ENCODE results near the gene GPR108. TPM values are rescaled to one million over a fixed set of nuclear protein-coding genes. Genes with fewer than 3 reads are reported as not detected.
"Not testable (repeated sequence)": the region's sequence is repeated elsewhere in the genome, so short reads cannot be mapped to it uniquely, and the experiment has no call there.

Gene GPR108
- total RNA-seq, 1 donor from 2014 or later: 65.9 TPM

DNA sequence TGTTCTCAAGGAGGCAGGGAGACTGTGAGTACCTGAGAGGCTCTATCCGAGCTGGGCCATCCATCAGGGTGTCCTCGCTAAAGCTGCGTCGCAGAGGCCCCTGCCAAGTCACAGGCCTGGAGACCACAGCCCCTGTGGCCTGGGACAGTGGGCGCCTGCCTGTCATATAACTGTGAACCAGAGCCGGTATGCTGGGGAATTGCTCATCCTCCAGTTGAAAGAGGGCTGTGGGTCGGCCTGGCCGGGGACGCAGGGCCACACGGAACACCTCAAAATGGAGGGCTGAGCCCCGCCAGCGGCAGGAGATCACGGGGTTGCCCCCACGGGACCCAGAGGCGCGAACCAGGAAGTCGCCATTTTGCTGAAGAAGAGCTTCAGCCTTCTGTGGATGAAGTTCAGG lies 23.2 kb upstream of the GPR108 start:
- ATAC-seq: no peak

DNA sequence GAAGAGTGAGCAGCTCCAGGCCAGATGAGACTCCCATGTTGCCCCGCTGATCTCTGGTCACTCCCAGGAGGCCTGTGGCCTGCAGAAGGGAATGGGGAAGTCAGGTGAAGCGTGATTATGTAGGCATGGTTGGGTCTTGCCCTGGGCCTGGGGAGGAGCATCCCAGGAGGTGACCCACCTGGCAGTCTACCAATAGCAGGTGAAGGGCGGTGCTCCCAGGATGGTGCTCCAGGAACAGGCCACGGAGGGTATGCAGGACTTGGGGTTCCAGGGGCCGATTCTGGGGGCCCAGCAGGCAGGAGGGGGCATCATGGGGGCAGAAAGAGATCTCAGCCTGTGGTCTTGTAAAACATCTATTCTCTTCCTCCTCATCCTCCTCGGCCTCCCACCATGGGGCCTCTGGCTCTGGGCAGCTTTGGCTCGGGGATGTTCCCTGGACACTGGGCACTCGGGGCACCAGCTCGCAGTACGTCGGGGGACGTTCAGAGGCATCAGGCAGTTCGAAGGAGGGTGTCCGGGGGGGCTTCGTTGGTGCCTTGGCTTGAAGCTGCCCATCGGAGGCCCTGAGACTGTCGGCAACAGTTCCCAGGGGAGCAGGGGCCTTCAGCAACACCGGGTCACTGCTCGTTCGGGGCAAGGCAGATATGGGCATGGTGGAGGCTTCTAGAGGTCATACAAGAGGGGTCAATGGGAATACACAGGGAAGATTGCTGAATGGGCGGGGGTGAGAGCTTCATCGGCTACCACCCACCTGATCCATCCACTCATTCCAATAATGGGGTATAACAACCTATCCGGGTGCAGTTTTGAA lies 17.5 kb upstream of the GPR108 start:
- no peak for ATAC-seq

DNA sequence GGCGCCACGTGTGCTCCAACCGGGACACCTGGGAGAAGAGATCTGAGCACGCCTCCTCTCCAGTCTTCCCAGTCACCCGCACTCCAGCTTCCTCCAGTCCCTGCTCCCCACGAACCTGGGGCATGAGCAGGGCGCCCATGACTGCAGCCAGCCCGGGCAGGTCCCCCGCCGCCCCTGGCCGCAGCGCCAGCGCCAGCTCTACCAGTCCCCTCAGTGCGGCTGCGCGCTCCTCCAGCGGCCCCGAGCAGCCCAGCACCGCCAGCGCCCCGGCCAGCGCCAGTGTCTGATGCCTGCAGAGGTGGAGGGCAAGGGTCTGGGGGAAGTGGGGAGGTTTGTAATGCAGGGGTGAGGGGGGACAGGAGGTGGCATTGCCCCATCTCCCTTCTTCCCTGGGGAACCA lies 16.8 kb upstream of the GPR108 start:
- no peak for ATAC-seq

DNA sequence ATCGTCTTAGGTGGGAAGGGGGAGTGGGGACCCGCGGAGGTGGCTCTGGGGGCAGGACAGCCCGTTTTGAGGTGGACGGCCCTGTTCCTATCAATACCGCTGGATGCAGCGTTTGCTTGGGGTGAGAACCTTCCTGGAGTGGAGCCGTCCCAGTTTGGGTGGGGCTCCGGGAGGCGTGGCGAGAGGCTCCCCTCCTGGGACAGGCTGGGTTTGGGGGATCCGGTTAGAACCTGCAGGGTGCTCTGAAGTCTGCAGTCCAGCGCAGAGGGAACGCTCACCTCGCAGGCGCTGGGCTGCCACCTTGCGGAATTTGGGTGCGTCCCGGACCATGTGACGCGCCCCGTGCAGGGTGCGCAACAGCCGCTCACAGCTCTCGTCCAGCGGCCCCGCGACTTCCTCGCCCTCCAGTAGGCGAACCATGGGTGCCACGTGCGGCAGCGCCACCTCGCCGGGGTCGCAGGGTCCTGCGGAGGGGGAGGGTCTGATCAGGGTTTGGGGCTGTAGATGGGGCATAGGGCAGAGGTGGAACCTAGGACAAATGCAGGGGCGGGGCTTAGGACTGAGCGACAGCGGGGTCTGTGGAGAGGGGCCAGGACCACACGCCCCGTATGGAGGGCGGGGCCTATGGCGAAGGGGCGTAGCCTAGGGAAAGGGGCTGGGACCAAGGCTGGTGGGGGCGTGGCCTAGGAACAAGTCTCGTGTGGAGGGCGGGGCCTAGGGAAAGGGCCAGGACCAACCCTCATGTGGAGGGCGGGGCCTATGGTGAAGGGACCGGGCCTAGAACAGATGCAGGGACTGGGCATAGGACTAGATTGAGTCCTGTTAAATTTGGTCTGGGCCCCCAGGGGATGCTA lies 16.0 kb upstream of the GPR108 start:
- peak; percentile 78 for ATAC-seq

DNA sequence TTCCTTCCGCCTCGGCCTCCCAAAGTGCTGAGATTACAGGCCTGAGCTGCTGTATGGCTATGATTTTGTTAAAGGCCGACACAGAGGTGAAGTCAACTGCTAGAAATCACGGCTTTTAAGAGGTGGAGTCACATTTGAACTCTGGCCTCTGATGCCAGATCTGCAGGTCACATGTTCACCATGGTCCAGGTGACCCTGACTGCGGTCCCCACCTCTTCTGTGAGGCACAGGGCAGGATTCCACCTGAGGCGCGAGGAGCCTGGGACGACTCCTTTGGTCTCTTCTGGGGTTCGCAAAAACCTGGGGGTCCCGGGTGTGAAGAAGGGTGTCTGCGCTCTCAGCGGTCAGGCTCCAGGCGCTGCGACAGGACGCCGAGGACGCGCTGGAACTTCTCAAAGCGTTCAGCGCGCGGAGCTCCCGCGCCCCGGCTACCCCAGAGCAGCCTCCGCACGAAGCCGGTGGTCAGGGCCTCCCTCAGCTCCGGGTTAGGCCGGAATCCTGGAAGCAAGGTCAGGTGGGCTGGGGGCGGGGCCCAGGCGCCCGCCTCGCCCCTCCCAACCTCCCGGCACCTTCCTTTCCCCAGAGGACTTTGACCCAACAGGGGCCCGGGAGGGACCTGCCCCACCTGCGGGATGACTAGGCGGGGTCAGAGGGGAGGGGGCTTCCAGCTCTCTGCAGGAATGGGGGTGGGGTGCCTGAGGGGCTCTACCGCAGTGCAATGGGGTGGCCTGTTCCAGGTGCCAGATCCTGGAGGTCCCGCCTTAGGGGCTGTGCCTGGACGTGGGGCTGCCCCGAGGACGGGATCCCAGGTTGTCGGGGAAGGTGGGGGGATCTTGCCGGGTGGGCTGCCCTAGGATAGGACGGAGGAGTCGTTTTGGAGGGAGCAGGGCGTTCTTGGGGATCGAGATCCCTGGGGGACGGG lies 15.1 kb upstream of the GPR108 start:
- ATAC-seq: peak; percentile 15

DNA sequence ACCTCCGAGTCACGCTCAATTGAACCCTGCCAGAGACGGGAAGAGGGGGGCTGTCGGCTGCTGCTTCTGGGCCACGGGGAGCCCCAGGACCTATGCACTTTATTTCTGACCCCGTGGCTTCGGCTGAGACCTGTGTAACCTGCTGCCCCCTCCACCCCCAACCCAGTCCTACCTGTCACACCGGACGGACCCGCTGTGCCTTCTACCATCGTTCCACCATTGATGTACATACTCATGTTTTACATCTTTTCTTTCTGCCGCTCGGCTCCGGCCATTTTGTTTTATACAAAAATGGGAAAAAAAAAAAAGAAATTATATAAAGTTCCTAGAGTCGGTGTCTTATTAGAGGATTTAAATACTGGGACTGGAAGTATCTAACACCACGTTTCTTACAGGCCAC lies 13.8 kb upstream of the GPR108 start:
- peak; percentile 31 for ATAC-seq

DNA sequence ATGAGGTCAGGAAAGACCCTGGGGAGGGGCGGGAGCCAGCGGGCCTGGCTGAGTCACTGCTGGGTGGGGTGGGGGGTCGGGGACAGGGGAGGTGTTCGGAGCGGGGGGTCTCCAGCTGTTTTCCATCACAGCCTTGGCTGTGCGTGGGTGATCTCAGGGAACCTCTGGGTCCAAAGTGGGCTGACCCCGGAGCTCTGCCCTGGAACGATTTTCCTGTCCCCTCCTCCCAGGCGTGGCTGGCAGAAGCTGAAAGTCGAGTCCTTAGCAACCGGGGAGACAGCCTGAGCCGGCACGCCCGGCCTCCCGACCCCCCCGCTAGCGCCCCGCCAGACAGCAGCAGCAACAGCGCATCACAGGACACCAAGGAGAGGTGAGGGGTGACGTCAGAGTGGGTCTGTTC lies 12.7 kb upstream of the GPR108 start:
- no peak for ATAC-seq

DNA sequence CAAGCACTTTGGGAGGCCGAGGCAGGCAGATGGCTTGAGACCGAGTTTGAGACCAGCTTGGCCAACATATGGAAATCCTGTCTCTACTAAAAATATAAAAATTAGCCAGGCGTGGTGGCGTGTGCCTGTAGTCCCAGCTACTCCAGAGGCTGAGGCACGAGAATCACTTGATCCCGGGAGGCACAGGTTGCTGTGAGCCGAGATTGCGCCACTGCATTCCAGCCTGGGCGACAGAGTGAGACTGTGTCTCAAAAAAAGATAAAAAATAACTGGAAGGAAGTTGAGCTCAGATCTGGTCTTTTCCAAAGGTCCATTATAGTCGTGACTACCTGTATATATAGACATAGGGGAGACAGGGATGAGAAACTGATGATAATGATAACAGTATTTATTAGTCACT lies 11.2 kb upstream of the GPR108 start:
- ATAC-seq: not testable (repeated sequence)

DNA sequence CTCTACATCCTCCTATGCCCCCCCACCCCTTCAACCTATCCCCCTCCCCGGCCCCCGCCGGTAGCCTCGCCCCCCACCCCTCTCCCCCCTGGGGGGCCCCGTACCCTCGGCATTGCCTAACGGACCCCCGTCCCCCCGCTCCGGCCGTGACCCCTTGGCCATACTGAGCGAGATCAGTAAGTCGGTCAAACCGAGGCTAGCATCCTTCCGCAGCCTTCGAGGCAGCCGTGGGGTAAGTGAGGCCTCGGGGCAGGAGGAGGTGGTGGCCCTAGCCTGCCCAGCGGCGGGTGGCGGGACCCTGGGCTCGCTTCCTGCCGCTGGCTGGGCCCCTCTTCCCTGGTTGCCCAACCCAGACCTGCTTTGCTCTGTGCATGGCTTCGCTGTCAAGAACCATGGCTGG lies 8.6 kb upstream of the GPR108 start:
- no peak for ATAC-seq

DNA sequence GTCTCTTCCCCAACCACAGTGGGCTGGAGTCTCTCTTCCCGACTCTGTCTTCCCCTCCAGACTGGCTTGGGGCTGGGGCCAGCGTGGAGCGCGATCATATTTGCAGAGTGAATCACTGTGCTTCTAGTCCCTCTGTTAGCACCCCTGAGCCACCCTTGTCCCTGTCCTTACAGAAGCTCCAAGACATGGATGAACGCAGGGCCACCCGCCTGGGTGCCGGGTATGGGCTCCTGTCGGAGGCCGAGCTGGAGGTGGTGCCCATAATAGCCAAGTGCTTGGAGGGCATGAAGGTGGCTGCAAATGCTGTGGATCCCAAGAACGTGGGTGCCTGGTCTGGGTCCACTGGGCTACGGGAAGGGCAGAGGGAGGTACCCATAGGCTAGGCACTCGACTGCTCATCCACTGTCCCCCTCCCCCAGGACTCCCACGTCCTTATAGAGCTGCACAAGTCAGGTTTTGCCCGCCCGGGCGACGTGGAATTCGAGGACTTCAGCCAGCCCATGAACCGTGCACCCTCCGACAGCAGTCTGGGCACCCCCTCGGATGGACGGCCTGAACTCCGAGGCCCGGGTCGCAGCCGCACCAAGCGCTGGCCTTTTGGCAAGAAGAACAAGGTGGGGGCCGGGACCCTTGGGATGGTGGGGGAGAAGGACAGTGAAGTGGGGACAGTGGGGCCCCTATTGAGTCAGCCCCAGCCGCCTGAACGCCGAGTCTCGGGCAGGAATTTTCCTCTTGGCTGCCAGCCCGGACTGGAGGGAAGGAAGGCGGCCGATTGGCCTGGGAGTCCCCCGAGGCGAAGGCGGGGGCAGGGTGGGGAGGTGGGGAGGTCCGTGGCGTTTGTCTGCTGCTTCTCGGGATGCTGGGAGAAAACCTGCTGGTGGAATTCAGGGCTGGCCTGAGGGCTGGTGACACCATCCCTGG lies 7.3 kb upstream of the GPR108 start:
- ATAC-seq: peak; percentile 64

DNA sequence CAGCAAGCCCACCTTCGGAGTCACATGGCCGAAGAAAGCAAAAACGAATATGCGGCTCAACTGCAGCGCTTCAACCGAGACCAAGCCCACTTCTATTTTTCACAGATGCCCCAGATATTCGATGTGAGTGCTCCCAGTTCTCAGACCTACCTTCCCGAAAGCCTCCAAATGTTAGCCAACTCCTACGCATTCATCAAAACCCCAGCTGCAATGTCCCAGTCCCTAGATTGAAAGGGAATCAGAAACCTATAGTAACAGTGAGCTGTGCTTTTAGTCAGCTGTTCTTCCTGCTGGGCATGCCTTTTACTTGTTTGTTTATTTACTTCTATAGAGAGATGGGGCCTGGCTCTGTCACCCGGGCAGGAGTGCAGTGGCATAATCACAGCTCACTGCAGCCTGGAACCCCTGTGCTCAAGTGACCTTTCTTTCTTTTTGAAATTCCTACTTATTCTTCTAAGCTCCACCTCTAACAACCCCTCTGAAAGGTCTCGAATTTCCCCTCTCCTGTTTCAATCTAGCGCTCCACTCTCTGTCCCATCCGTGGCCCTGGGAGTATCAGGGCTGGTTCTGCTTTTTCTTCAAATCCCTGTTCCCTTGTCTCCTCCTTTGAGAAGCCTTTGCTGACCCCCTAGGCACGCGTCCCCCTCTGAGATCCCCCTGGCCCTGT lies 6.5 kb upstream of the GPR108 start:
- no peak for ATAC-seq

DNA sequence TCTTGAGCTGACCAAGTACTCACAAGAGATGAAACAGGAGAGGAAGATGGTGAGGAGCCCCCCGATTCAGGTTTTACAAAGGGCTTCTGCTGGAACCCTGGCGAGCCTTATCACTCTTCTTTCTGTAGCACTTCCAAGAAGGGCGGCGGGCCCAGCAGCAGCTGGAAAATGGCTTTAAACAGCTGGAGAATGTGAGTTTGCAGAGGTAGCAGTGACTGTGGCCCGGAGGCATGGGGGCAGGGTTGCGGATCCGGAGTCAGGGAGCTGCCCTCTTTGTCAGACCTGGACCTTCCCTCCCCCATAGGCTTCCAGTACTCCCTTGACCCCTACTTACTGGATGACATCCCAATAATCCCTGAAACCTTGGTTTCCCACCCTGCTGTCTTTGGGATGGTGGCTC lies 5.7 kb upstream of the GPR108 start:
- ATAC-seq: no peak

DNA sequence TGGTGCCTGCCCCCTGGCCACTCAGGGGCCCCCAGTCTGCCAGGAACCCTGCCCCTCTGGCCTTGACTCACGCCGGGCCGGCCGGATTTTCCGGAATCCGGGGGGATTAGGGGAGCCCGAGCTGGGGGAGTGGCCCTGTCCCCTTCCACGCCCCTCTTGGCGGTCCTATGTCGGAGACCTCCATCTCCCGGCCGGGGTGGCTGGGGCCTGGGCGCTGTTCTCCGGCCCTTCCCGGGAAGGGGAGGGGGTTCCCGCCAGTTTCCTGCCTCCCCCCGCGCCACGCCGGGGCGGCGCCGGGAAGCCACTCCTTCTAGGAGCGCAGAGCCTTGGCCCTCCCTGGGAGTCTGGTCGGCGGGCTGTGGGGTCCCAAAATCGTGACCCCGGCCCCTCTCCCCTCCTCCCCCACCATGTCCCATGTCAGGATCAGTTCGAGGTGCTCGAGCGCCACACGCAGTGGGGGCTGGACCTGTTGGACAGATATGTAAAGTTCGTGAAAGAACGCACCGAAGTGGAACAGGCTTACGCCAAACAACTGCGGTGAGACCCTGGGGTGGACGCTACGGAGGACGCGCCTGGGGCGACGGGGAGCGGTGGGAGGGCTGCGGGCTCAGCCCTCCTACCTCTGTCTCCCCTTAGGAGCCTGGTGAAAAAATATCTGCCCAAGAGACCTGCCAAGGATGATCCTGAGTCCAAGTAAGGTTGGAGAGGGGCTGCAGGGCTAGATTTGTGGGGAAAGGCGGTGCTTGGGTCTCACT lies 3.4 kb upstream of the GPR108 start:
- peak; percentile 22 for ATAC-seq

DNA sequence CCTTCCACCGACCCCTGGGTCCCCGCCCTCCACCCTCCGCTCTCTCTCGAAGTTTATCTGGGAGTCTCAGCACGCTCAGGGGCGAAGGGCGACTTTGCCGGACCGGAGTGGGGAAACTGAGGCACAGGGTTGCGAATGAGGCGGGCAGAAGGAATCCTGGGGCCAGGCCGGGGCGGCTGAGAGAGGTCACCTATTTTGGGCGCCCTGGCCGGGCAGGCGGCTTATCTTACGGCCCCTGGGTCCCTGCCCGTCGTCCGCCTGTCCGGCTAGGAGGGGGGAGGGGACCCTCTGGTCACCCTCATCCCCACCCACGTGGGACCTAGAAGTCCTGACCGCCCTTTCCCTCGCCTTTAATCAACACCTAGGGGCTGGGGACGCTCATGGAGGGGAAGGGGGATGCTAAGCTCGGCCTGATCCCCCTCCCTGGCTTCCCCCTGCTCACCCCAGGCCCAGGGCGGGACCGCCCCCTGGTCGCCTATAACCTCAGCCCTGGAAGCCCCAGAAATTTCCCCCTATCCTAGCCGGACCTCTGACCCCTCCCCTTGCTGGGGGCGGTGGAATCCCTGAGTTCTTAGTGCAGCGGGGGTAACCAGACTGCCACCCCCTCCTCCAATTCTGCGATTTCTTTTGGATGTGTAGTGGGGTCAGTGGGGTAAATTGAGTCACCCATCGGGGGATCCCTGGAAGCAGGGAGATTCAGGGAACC lies 2.7 kb upstream of the GPR108 start:
- no peak for ATAC-seq

DNA sequence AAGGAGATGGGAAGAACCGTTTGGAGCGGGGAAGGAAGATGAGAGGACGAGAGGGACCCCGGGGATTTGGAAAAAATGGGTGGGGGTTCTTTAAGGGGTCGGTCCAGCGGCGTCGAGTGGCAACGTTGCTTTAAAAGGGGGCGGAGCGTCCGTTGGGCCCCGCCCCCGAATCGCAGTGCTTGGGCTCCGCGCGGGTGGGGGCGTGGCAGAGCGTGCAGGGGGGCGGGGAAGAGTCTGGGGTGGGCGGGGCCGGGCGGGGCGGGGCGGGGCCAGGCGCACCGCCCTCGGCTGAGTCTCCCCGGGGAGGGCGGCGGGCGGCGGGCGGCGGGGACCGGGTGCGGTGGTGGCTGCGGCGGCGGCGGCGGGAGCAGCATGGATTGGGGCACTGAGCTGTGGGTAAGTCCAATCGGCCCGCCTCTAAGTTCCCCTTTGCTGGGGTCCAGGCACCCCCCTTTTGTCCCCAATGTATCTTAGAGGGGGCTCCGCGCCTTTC lies 2.1 kb upstream of the GPR108 start, which contains the start of gene TRIP10:
Gene TRIP10, plus strand, starts transcription at position 291 of the 493 bp plus-strand sequence. Its CDS starts 82 bp downstream, at position 373.
- peak; percentile 48 for ATAC-seq

DNA sequence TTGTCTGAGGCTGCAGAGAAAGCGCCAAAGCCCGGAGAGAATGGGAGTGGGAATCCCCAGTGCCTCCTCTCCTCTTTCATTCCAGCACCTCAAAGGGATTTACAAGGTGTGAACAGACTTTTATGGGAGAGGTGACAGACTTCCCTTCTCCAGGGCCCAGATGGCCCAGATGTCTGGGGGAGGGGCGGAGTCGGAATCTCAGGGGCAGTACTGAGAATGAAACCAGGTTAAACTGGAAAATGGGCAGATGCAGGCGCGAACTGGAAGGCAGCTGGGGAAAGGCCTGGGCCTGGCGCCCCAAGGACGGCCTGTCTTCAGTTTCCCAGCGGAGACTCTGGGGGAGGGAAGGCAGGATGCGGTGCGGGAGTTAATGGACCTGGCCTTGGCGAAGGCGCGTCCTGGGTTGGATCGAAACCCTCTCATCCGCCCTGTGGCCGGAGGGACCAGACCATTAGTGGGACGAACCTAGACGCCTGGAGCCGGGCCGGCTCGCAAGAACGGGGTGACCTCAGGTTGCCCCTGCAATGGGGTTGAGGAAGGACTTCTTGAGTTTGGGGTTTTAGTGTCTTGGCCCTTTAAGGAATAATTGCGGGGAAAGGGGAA lies 1.5 kb upstream of the GPR108 start:
- ATAC-seq: no peak

DNA sequence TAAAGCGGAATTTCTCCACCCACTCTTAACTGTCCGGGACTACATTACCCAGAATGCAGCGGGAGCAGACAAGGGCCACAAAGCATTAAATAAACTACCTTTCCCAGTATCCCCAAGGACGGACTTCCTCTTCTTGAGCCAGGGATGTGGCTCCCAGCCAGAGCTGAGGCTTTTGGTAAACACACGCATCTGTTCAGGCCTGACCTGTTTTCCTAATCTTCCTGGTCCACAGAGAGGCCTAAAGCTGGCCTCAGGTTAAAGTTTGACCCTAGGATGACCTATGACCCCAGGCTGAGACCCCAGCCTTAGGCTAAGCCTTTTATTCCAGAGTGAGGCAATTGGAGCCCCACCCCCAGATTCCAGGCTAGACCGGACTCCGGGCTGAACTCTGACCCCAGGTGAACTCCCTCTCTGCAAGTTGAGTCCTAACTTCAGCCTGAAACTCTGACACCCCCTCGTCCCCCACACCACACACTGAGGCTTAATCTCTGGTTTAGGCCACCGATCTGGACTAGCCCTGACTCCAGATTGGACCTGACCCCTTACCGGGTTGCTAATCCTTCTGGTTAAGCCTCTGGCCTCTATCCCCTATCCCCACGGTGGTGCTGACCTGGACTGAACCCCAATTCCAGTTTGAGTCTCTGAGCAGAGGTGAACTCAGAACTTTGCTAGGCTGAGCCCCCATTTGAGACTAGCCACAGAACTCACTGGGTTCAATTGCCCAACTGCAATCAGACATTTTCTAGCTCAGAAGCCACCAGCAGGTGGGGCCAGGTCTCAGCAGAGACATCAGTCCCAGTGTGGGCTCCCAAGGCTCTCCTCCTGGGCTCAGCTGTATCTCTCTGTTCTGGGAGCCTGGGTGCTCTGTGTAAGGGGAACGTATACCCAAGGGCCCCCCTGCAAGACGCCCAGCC lies 750 bp upstream of the GPR108 start:
- peak; percentile 26 for ATAC-seq

DNA sequence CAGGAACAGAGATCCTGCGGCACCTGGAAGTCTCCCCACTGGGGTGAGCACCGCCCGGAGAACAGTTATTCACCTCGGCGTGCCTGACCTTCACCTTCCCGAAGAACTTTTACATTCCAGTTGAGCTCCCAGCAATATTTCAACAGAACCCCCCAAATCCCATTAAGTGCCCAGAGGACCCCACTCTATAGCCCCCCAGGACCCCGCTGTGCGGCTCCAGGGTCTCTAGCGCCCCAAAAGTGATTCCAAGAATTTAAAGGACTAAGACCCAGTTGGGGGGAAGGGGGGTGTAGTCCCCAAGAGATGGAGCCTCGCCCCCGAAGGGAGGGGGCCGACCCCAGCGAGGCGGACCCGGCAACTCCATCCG lies 480 bp downstream of the GPR108 start:
- ATAC-seq: no peak
